Endothelial cell of umbilical vein (primary cell): ENCODE measurements around the gene CARMIL3. TPM values are rescaled to one million over a fixed set of nuclear protein-coding genes. Genes with fewer than 3 reads are reported as not detected.

Experiments
- BruUV-seq: library from RNA; stranded (reverse); fragments of 400-500 nt; replicated peaks from 2 replicates; lab custom pipeline; 2021; lab: Mats Ljungman, UMichigan
- CTCF ChIA-PET: fragments of 300-600, 350-600 bp; sonication (Branson Sonifier 250); formaldehyde crosslinking; loops from one replicate; lab custom pipeline; 2021; ENCODE audit warnings: antibody characterized with exemption, inconsistent platforms; lab: Charles Lee
- POLR2A ChIA-PET: fragments of 300-600, 350-600 bp; sonication (Branson Sonifier 250); formaldehyde crosslinking; loops from one replicate; lab custom pipeline; 2021; ENCODE audit warnings: antibody characterized with exemption, inconsistent platforms; lab: Charles Lee
- DNase-seq: peaks from one replicate; pipeline ENCODE4 v3.0.0-alpha.2; 2011; ENCODE audit warnings: low read depth, low spot score
- FAIRE-seq: peaks from 2 replicates; lab custom pipeline; 2011; peaks lifted over from hg19 to GRCh38; lab: Jason Lieb, UNC
- H2AFZ ChIP-seq: 2 replicates; pipeline ENCODE4 v1.6.0; 2012; ENCODE audit warnings: low read depth, low read length, control low read depth, inconsistent platforms
- H3K27ac ChIP-seq: 2 replicates; pipeline ENCODE4 v1.5.1; 2011; ENCODE audit warnings: low read depth, mild to moderate bottlenecking, control low read depth, low read length, moderate library complexity; ENCODE audit not compliant: insufficient read depth
- H3K27me3 ChIP-seq, 2 experiments: 2 replicates each; pipeline versions ENCODE4 v1.6.0 to v1.6.1; 2011; ENCODE audit warnings: low read length in 2 of 2, mixed read lengths in 1 of 2; ENCODE audit not compliant: control insufficient read depth in 2 of 2, insufficient read depth in 2 of 2
- H3K36me3 ChIP-seq, 2 experiments: 2 replicates in 1 of 2; 3 replicates in 1 of 2; pipeline ENCODE4 v1.5.1; 2011; ENCODE audit warnings: low read length in 2 of 2, mild to moderate bottlenecking in 1 of 2, moderate library complexity in 1 of 2; ENCODE audit not compliant: control insufficient read depth in 2 of 2, insufficient read depth in 2 of 2; ENCODE audit errors: extremely low read depth in 1 of 2
- H3K4me1 ChIP-seq: 3 replicates; pipeline ENCODE4 v1.5.1; 2011; ENCODE audit warnings: mild to moderate bottlenecking, low read length; ENCODE audit not compliant: control insufficient read depth, insufficient read depth; ENCODE audit errors: extremely low read depth
- H3K4me2 ChIP-seq: 2 replicates; pipeline ENCODE4 v1.6.1; 2011; ENCODE audit warnings: low read length, control low read depth, mixed read lengths; ENCODE audit not compliant: insufficient read depth
- H3K4me3 ChIP-seq, 3 experiments: fragments of 200-600 bp in 1 of 3; sonication (generic), shearing (Covaris generic) in 1 of 3; replicated peaks in 1 of 3; 2 replicates each; pipeline ENCODE4 v1.5.1; 2011 to 2016; ENCODE audit warnings: control low read depth in 3 of 3, low read length in 3 of 3, mild to moderate bottlenecking in 2 of 3, inconsistent platforms in 1 of 3, low read depth in 1 of 3, moderate library complexity in 1 of 3; ENCODE audit not compliant: insufficient read depth in 1 of 3
- H3K79me2 ChIP-seq: 2 replicates; pipeline ENCODE4 v1.6.0; 2012; ENCODE audit warnings: low read length, inconsistent platforms; ENCODE audit not compliant: control insufficient read depth, insufficient read depth
- H3K9ac ChIP-seq: replicated peaks from 2 replicates; pipeline ENCODE3; 2011; ENCODE audit warnings: low read length, control low read depth; ENCODE audit not compliant: insufficient read depth; ENCODE audit errors: extremely low read depth
- H3K9me1 ChIP-seq: replicated peaks from 3 replicates; pipeline ENCODE4 v1.6.0; 2011; ENCODE audit warnings: mild to moderate bottlenecking, low read length; ENCODE audit not compliant: control insufficient read depth, insufficient read depth; ENCODE audit errors: extremely low read depth
- H3K9me3 ChIP-seq: replicated peaks from 2 replicates; pipeline ENCODE4 v1.5.1; 2012; ENCODE audit warnings: low read length, inconsistent platforms; ENCODE audit not compliant: control insufficient read depth, insufficient read depth
- H4K20me1 ChIP-seq: replicated peaks from 2 replicates; pipeline ENCODE3; 2011; ENCODE audit warnings: mild to moderate bottlenecking, low read length; ENCODE audit not compliant: control insufficient read depth, insufficient read depth; ENCODE audit errors: extremely low read depth
- CTCF ChIP-seq, 2 donors: IDR thresholded peaks; 1 replicate in 1 of 2; 2 replicates in 1 of 2; pipeline ENCODE4 v1.5.1; 2011; ENCODE audit warnings: low read length in 2 of 2, mild to moderate bottlenecking in 2 of 2, moderate library complexity in 2 of 2, control low read depth in 1 of 2, inconsistent platforms in 1 of 2, low read depth in 1 of 2; ENCODE audit not compliant: insufficient read depth in 1 of 2; ENCODE audit errors: extremely low read depth in 1 of 2
- EZH2 ChIP-seq: IDR thresholded peaks from 2 replicates; pipeline ENCODE4 v1.6.1; 2012; ENCODE audit warnings: borderline replicate concordance, low read depth, mild to moderate bottlenecking, moderate library complexity, low read length, inconsistent platforms; ENCODE audit not compliant: severe bottlenecking
- FOS ChIP-seq: IDR thresholded peaks from 2 replicates; pipeline ENCODE4 v1.6.1; 2011; ENCODE audit warnings: mild to moderate bottlenecking, low read length, moderate library complexity, borderline replicate concordance; ENCODE audit not compliant: insufficient read depth
- GATA2 ChIP-seq: IDR thresholded peaks from 2 replicates; pipeline ENCODE4 v1.7.0; 2011; ENCODE audit warnings: low read depth, mild to moderate bottlenecking, moderate library complexity, mixed read lengths, low read length; ENCODE audit not compliant: insufficient read length, insufficient read depth
- JUN ChIP-seq: IDR thresholded peaks from 2 replicates; pipeline ENCODE4 v1.6.1; 2011; ENCODE audit warnings: borderline replicate concordance, low read depth; ENCODE audit not compliant: insufficient read length, insufficient read depth
- MAX ChIP-seq: IDR thresholded peaks from 2 replicates; pipeline ENCODE4 v1.6.1; 2011; ENCODE audit not compliant: insufficient read depth, insufficient read length
- MYC ChIP-seq: IDR thresholded peaks from one replicate; pipeline ENCODE4 v1.6.1; 2011; ENCODE audit warnings: mild to moderate bottlenecking, low read depth, low read length
- POLR2A ChIP-seq: IDR thresholded peaks from 2 replicates; pipeline ENCODE4 v1.6.1; 2012; ENCODE audit warnings: low read depth, mild to moderate bottlenecking, control low read depth, low read length
- POLR2AphosphoS5 ChIP-seq: IDR thresholded peaks from 2 replicates; pipeline ENCODE4 v1.6.1; 2012; ENCODE audit warnings: low read depth, mild to moderate bottlenecking, control low read depth, low read length, moderate library complexity; ENCODE audit not compliant: insufficient read depth
- dilution Hi-C: fragments of 300-500 bp; cut with MboI; formaldehyde crosslinking; loops from one replicate; pipeline ENCODE4 v1.15.0; 2019; ENCODE audit warnings: low sequenced_read_pairs; ENCODE audit not compliant: extremely low pct_ligation_motif_present
- intact Hi-C: fragments of 100-400 bp; cut with micrococcal nuclease; formaldehyde crosslinking; loops from one replicate; pipeline ENCODE4 v1.10.0; 2022
- polyA plus RNA-seq, 4 experiments: library from polyadenylated mRNA; depleted of rRNA in 3 of 4; stranded (reverse) in 3 of 4; unstranded in 1 of 4; fragments of >200 nt; gene quantifications; 2 replicates each; pipeline versions ENCODE4 v1.2.1 to v1.2.3, GENCODE V29; 2011 to 2012; ENCODE audit warnings: missing spikeins in 1 of 4
- total RNA-seq: library from RNA; stranded (reverse); gene quantifications from 2 replicates; pipeline ENCODE4 v1.2.3, GENCODE V29; 2021

Gene CARMIL3
- total and polyA plus RNA-seq, 2 donors (not counting 3 experiments of a cell fraction or from before 2014, with no cell fraction given), result 0.03 TPM; not detected in 1

DNA sequence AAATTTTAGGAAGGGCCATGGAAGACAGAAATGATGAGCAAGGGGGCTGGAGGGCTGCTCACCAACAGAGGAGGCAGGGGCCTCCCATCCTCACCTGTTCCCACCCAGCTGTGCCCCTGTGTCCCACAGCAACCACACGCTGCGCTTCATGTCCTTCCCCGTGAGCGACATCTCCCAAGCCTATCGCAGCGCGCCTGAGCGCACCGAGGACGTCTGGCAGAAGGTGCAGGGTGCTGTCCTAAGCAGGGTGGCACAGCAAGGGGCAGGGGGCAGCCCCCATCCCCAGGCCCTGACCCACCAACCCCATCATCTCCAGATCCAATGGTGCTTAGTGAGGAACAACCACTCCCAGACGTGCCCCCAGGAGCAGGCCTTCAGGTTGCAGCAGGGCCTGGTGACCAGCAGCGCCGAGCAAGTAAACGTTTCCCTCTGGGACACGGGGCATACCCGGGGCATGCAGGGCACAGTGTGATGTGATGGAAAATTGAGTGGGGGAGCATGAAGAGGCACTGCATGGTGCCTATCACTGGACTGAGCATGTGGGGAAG, 8.1 kb downstream of the CARMIL3 start:
- Histone ChIP-seq H3K9me1 (no peaks in the 10 kb centered on the region), H3K9ac (no peak overlapping the region), H4K20me1 (no peaks in the 10 kb centered on the region), H3K79me2 (no peaks in the 10 kb centered on the region), H3K9me3 (no peaks in the 10 kb centered on the region), H3K36me3 (no peaks in the 10 kb centered on the region), H3K27me3 (peaks cover 0 to 1% of the 10 kb centered on the region in 2 experiments), H3K27ac (no peak overlapping the region), H3K4me2 (no peak overlapping the region), H3K4me3 (no peak overlapping the region), H3K4me1 (no peaks in the 10 kb centered on the region), H2AFZ (no peak overlapping the region)
- dilution Hi-C loops (no loop called here), intact Hi-C loops (loop anchor here (5.0 kb wide), 1 partner anchor 157 kb away; the partner anchor contains the start of gene MDP1)
- ChIA-PET POLR2A (no interaction called here), CTCF (interaction anchor here (5.2 to 9.5 kb wide), 2 partner anchors 32 to 49 kb away, joined by 26 to 319 read pairs; partner anchors contain the start of gene PCK2)
- FAIRE-seq (no peak), DNase-seq (no peak)
- no TSS peak for BruUV-seq
- no peak for TF ChIP-seq POLR2A
- TF ChIP-seq GATA2, result no peak
- TF ChIP-seq EZH2, result no peak
- no peak for TF ChIP-seq MYC
- no peak for TF ChIP-seq JUN
- no peak for TF ChIP-seq MAX

DNA sequence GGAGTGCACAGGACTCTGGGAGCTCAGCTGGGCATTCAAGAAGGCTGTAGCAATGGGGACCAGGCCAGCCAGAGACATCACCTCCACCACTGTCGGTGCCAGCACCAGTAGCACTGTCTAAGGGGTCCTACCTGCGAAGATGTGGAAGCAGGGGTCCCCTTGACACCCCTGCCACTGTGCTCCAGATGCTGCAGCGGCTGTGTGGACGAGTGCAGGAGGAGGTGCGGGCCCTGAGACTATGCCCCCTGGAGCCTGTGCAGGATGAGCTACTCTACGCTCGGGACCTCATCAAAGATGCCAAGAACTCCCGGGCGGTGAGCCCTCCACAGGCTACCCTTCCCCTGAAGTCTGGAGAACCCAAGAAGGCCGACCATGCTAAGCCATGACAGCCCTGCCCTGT, 8.6 kb downstream of the CARMIL3 start:
- H3K9ac ChIP-seq, result no peak overlapping the region
- ChIA-PET CTCF (interaction anchor here (5.2 to 9.5 kb wide), 2 partner anchors 31 to 49 kb away, joined by 26 to 319 read pairs; partner anchors contain the start of gene PCK2), POLR2A (no interaction called here)
- no peaks in the 10 kb centered on the region for H3K36me3 ChIP-seq
- intact Hi-C loops, result no loop called here
- no peaks in the 10 kb centered on the region for H3K4me1 ChIP-seq
- dilution Hi-C loops, result no loop called here
- H3K4me3 ChIP-seq, result no peak overlapping the region
- DNase-seq, result no peak
- H3K27ac ChIP-seq, result no peak overlapping the region
- no peaks in the 10 kb centered on the region for H3K9me3 ChIP-seq
- H3K27me3 ChIP-seq, result peaks cover 0 to 1% of the 10 kb centered on the region in 2 experiments
- no peak overlapping the region for H2AFZ ChIP-seq
- H4K20me1 ChIP-seq, result no peaks in the 10 kb centered on the region
- no TSS peak for BruUV-seq
- H3K79me2 ChIP-seq, result no peaks in the 10 kb centered on the region
- no peak overlapping the region for H3K4me2 ChIP-seq
- no peaks in the 10 kb centered on the region for H3K9me1 ChIP-seq
- no peak for FAIRE-seq
- TF ChIP-seq FOS (no peak), CTCF (IDR thresholded peaks at IDR 0.05; ENCODE audit: extremely low read depth in 1 of 2, insufficient read depth in 1 of 2, low read depth in 1 of 2, low read length in 2 of 2) (no peak), JUN (no peak), GATA2 (no peak), POLR2AphosphoS5 (no peak), EZH2 (no peak), MAX (no peak), MYC (no peak), POLR2A (no peak)
